GM12878 (cell line): Measurements from ENCODE around the gene EIF2S2. TPM values are rescaled to one million over a fixed set of nuclear protein-coding genes. Genes with fewer than 3 reads are reported as not detected.

ENCODE experiments used
- ATAC-seq: fragments of 200-7000 bp; cut with Tn5 transposase; 3 replicates; pipeline ENCODE4 v1.9.1; 2020; ENCODE audit warnings: mild to moderate bottlenecking, moderate library complexity
- BruUV-seq: library from RNA; stranded (reverse); fragments of 400-500 nt; replicated peaks from 2 replicates; lab custom pipeline; 2021; lab: Mats Ljungman, UMichigan
- CTCF ChIA-PET: fragments of 300-600 bp; sonication (Branson Sonifier 250); formaldehyde crosslinking; extraction: SDS; loops from one replicate; lab custom pipeline; 2021; ENCODE audit warnings: inconsistent platforms; lab: Yijun Ruan, JAX
- POLR2A ChIA-PET: fragments of 350-600 bp; formaldehyde crosslinking; extraction: SDS; loops from one replicate; lab custom pipeline; 2021; ENCODE audit warnings: inconsistent platforms; lab: Charles Lee
- RAD21 ChIA-PET: fragments of 300-600 bp; sonication (Branson Sonifier 250); formaldehyde crosslinking; loops from one replicate; lab custom pipeline; 2023; ENCODE audit warnings: antibody characterized with exemption; ENCODE audit not compliant: unreplicated experiment; lab: Charles Lee
- SMC1A ChIA-PET: fragments of 300-600 bp; sonication (Branson Sonifier 250); formaldehyde crosslinking; loops from one replicate; lab custom pipeline; 2023; ENCODE audit not compliant: unreplicated experiment, uncharacterized antibody; lab: Charles Lee
- DNase-seq: peaks from one replicate; pipeline ENCODE4 v3.0.0-alpha.2; 2011; ENCODE audit warnings: low read depth, low spot score
- FAIRE-seq: peaks from 3 replicates; lab custom pipeline; 2011; peaks lifted over from hg19 to GRCh38; lab: Jason Lieb, UNC
- H2AFZ ChIP-seq: 2 replicates; pipeline ENCODE4 v1.6.0; 2011; ENCODE audit warnings: low read depth, low read length, control low read depth; ENCODE audit not compliant: control insufficient read depth
- H3K27ac ChIP-seq: 2 replicates; pipeline ENCODE4 v1.5.1; 2011; ENCODE audit warnings: control low read depth; ENCODE audit not compliant: control insufficient read depth, insufficient read depth
- H3K27me3 ChIP-seq, 2 experiments: replicated peaks in 1 of 2; 2 replicates each; pipeline versions ENCODE4 v1.6.0 to v1.6.1; 2011; ENCODE audit warnings: low read length in 1 of 2; ENCODE audit not compliant: control insufficient read depth in 2 of 2, insufficient read depth in 2 of 2
- H3K36me3 ChIP-seq, 2 experiments: 2 replicates each; pipeline ENCODE4 v1.5.1; 2011; ENCODE audit warnings: low read length in 1 of 2; ENCODE audit not compliant: control insufficient read depth in 2 of 2, insufficient read depth in 2 of 2
- H3K4me1 ChIP-seq: 2 replicates; pipeline ENCODE4 v1.6.1; 2011; ENCODE audit warnings: mild to moderate bottlenecking, low read length, moderate library complexity, mixed read lengths; ENCODE audit not compliant: control insufficient read depth, insufficient read depth
- H3K4me2 ChIP-seq: 2 replicates; pipeline ENCODE4 v1.6.0; 2011; ENCODE audit warnings: control low read depth; ENCODE audit not compliant: control insufficient read depth, insufficient read depth
- H3K4me3 ChIP-seq: fragments of 200-600 bp; sonication (generic); 2 replicates; pipeline ENCODE4 v1.5.1; 2016
- H3K79me2 ChIP-seq: 2 replicates; pipeline ENCODE4 v1.6.0; 2011; ENCODE audit warnings: low read length; ENCODE audit not compliant: control insufficient read depth, insufficient read depth
- H3K9ac ChIP-seq: 2 replicates; pipeline ENCODE4 v1.8.0; 2011; ENCODE audit warnings: low read length, control low read depth, mixed read lengths; ENCODE audit not compliant: control insufficient read depth, insufficient read depth
- H3K9me3 ChIP-seq: replicated peaks from 3 replicates; pipeline ENCODE4 v1.5.1; 2011; ENCODE audit warnings: mild to moderate bottlenecking, low read length; ENCODE audit not compliant: control insufficient read depth, insufficient read depth
- H4K20me1 ChIP-seq: 2 replicates; pipeline ENCODE4 v1.6.0; 2011; ENCODE audit not compliant: control insufficient read depth, insufficient read depth
- CHD4 ChIP-seq: fragments of 200-600 bp; sonication (generic); IDR thresholded peaks from 2 replicates; pipeline ENCODE4 v1.6.1; 2016; ENCODE audit warnings: mild to moderate bottlenecking
- IRF3 ChIP-seq: fragments of 450-650 bp; IDR thresholded peaks from 2 replicates; pipeline ENCODE4 v1.6.1; 2014; ENCODE audit warnings: mild to moderate bottlenecking
- POLR2AphosphoS5 ChIP-seq: IDR thresholded peaks from 2 replicates; pipeline ENCODE4 v1.6.1; 2011; ENCODE audit warnings: mild to moderate bottlenecking, low read length, inconsistent platforms
- RAD21 ChIP-seq: IDR thresholded peaks from 2 replicates; pipeline ENCODE4 v1.6.1; 2011; ENCODE audit warnings: mild to moderate bottlenecking, low read depth, low read length, moderate library complexity; ENCODE audit not compliant: insufficient read depth
- SIN3A ChIP-seq: IDR thresholded peaks from 2 replicates; pipeline ENCODE4 v1.6.1; 2012; ENCODE audit warnings: low read depth, low read length, improper control_type of control experiment
- WGBS: methylation state at CpG from one replicate; pipeline ENCODE4 v1.1.6; 2016; ENCODE audit warnings: low lambda C conversion rate; ENCODE audit not compliant: insufficient replicate concordance, insufficient coverage; ENCODE audit errors: missing lambda C conversion rate; 5-methylcytosine and 5-hydroxymethylcytosine counted together
- in situ Hi-C: fragments of 300-500 bp; cut with MboI; formaldehyde crosslinking; loops from 9 replicates; pipeline ENCODE4 v1.14.3; 2018; ENCODE audit warnings: mixed read lengths
- intact Hi-C: fragments of 100-400 bp; cut with micrococcal nuclease; formaldehyde crosslinking; loops from one replicate; pipeline ENCODE4 v1.14.2; 2022; ENCODE audit not compliant: unreplicated experiment
- polyA plus RNA-seq, 11 experiments: library from polyadenylated mRNA; depleted of rRNA in 4 of 11; unstranded in 6 of 11; stranded (reverse) in 5 of 11; fragments of >200 nt; fragmentation: Nextera tagmentation in 4 of 11; fragmentation: Illumina TruSeq in 1 of 11; extraction: Ambion mirVana in 4 of 11; extraction: Trizol in 1 of 11; gene quantifications; 1 replicate in 1 of 11; 2 replicates in 10 of 11; pipeline versions ENCODE4 v1.2.1 to v1.2.3, GENCODE V29; 2011 to 2016; ENCODE audit warnings: inconsistent platforms in 2 of 11, missing spikeins in 2 of 11, low read depth in 1 of 11
- total RNA-seq, 4 experiments: library from RNA; depleted of rRNA in 3 of 4; stranded (reverse); fragments of >200 nt in 3 of 4; fragmentation: Illumina TruSeq in 1 of 4; extraction: Trizol in 1 of 4; gene quantifications; 2 replicates each; pipeline versions ENCODE4 v1.2.1 to v1.2.3, GENCODE V29; 2013 to 2021

The EIF2S2 gene
- total and polyA plus RNA-seq, 10 of the 15 experiments (the other 5 are each of a cell fraction or from before 2014, with no cell fraction given) = 60.2 to 153 (median 84.3) TPM

DNA sequence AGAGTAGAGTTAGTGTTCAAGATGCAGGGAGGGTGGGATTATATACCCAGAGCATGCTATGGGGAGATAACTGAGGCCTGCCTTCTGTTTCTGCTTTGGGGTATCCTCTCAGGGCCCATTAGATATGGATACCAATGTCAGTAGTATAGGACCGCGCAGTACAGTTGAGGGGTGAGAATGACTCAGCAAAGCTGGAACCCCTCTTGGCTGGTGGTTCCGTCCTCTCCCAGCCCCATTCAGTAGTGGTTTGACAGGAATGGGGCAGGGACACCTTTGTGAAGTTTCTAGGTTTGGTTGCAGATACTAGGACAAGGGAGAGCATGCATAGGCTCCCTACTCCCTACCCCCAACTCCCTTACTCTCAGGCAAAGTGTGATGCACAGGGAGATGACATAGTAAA is 47.8 kb downstream of the EIF2S2 start (continued):
- no peak for TF ChIP-seq RAD21

GRCh38 chr20:34062570-34063482 is 49.2 kb downstream of the EIF2S2 start:
- no peak for ATAC-seq

More at GRCh38 chr20:34062570-34063482, 49.2 kb downstream of the EIF2S2 start:
- Histone ChIP-seq H3K79me2 (peaks cover 40% of the 10 kb centered on the region), H3K9ac (no peak overlapping the region), H2AFZ (no peak overlapping the region), H3K27ac (peak overlapping the region; percentile 49; the same call in 1 of the 2 replicates), H3K36me3 (peaks cover 5 to 17% of the 10 kb centered on the region in 2 experiments), H3K4me3 (no peak overlapping the region), H3K4me1 (peaks cover 12% of the 10 kb centered on the region), H3K27me3 (no peaks in the 10 kb centered on the region), H4K20me1 (peaks cover 9% of the 10 kb centered on the region), H3K4me2 (no peak overlapping the region), H3K9me3 (no peaks in the 10 kb centered on the region)
- SMC1A ChIA-PET = interaction anchor here (0.6 to 1.8 kb wide), 7 partner anchors 9 to 201 kb away, joined by 3 to 5 read pairs (median 3); no protein-coding TSS in a partner anchor
- RAD21 ChIA-PET = interaction anchor here (1.3 kb wide), 1 partner anchor 41 kb away, joined by 4 read pairs; no protein-coding TSS in a partner anchor
- intact Hi-C loops (no loop called here), in situ Hi-C loops (no loop called here)
- 98% methylated on average over 5 of the region's 5 CpGs for WGBS
- DNase-seq = no peak
- no peak for FAIRE-seq
- CTCF ChIA-PET = interaction anchor here (1.0 to 1.6 kb wide), 6 partner anchors 8 to 67 kb away, joined by 3 to 5 read pairs (median 3); no protein-coding TSS in a partner anchor
- BruUV-seq = no TSS peak
- TF ChIP-seq CHD4 = no peak
- TF ChIP-seq IRF3 = no peak
- no peak for TF ChIP-seq SIN3A
- TF ChIP-seq POLR2AphosphoS5 = no peak
- TF ChIP-seq, all 136 proteins: peak for 0
- POLR2A ChIA-PET = interaction anchor here (0.7 kb wide), 1 partner anchor 250 kb away, joined by 3 read pairs; no protein-coding TSS in a partner anchor
